Liver (tissue), 3 donors: ENCODE measurements around the gene FBXW4.

Source experiments
- ATF3 ChIP-seq: IDR thresholded peaks from 2 replicates; pipeline ENCODE4 v1.6.1; 2016; ENCODE audit warnings: antibody characterized with exemption
- CTCF ChIP-seq: fragments of 150-350 bp; IDR thresholded peaks from 2 replicates; pipeline ENCODE4 v1.5.1; 2017; ENCODE audit warnings: improper control_type of control experiment, low read depth, low read length; ENCODE audit not compliant: missing input control
- GABPA ChIP-seq, 2 donors: IDR thresholded peaks in 1 of 2; conservative IDR thresholded peaks in 1 of 2; 2 replicates each; pipeline ENCODE4 v1.6.1; 2016; ENCODE audit warnings: antibody characterized with exemption in 2 of 2, mild to moderate bottlenecking in 1 of 2, moderate library complexity in 1 of 2
- JUND ChIP-seq, 2 donors: IDR thresholded peaks; 2 replicates each; pipeline ENCODE4 v1.6.1; 2016; ENCODE audit warnings: antibody characterized with exemption in 2 of 2
- MAX ChIP-seq: IDR thresholded peaks from 2 replicates; pipeline ENCODE4 v1.6.1; 2016; ENCODE audit warnings: antibody characterized with exemption
- RAD21 ChIP-seq, 2 donors: IDR thresholded peaks; 2 replicates each; pipeline ENCODE4 v1.6.1; 2016; ENCODE audit warnings: antibody characterized with exemption in 2 of 2, mild to moderate bottlenecking in 2 of 2
- RXRA ChIP-seq, 2 donors: IDR thresholded peaks; 2 replicates each; pipeline ENCODE4 v1.6.1; 2017 to 2018; ENCODE audit warnings: antibody characterized with exemption in 2 of 2, mild to moderate bottlenecking in 1 of 2
- SP1 ChIP-seq: IDR thresholded peaks from 2 replicates; pipeline ENCODE4 v1.6.1; 2018; ENCODE audit warnings: antibody characterized with exemption, mild to moderate bottlenecking
- TAF1 ChIP-seq: conservative IDR thresholded peaks from 2 replicates; pipeline ENCODE4 v1.6.1; 2016; ENCODE audit warnings: antibody characterized with exemption, mild to moderate bottlenecking
- ZBTB33 ChIP-seq: IDR thresholded peaks from 2 replicates; pipeline ENCODE4 v1.6.1; 2016; ENCODE audit warnings: antibody characterized with exemption
- donor health status: healthy.
- donor health status: healthy.

- TF ChIP-seq ATF3 (no peak), CTCF (no peak), TAF1 (no peak), RXRA (IDR thresholded peaks at IDR 0.05) (peak; percentile 67 to 74), JUND (IDR thresholded peaks at IDR 0.05) (no peak), RAD21 (IDR thresholded peaks at IDR 0.05) (no peak), MAX (peak; percentile 45), ZBTB33 (no peak), GABPA (IDR thresholded peaks at IDR 0.05 in 1 of 2, conservative IDR thresholded peaks at IDR 0.05 in 1 of 2) (no peak), SP1 (peak; percentile 24)
Measured at GRCh38 chr10:101690461-101690860, 4.5 kb downstream of the FBXW4 start.
